ENCODE results near the gene ARHGAP25.

Gene ARHGAP25

GRCh38 chr2:68692511-68692910, 42.1 kb upstream of the ARHGAP25 start:
- Mint-ChIP-seq H3K4me3 (no peak overlapping the region), H3K36me3 (ENCODE audit: low read depth) (no peaks in the 10 kb centered on the region), H3K27me3 (ENCODE audit: low read depth) (no peaks in the 10 kb centered on the region), H3K9me3 (peaks cover 5% of the 10 kb centered on the region), H3K27ac (no peak overlapping the region), H3K4me1 (peaks cover 11% of the 10 kb centered on the region)
- no peak for TF ChIP-seq CTCF (IDR thresholded peaks at IDR 0.05; ENCODE audit: unreplicated experiment in 3 of 3)

GRCh38 chr2:68693951-68694350, 40.7 kb upstream of the ARHGAP25 start:
- H3K27me3 Mint-ChIP-seq (ENCODE audit: low read depth) = no peaks in the 10 kb centered on the region
- peaks cover 9% of the 10 kb centered on the region for H3K9me3 Mint-ChIP-seq
- no peak overlapping the region for H3K4me3 Mint-ChIP-seq
- peaks cover 11% of the 10 kb centered on the region for H3K4me1 Mint-ChIP-seq
- H3K36me3 Mint-ChIP-seq (ENCODE audit: low read depth) = no peaks in the 10 kb centered on the region
- TF ChIP-seq CTCF (IDR thresholded peaks at IDR 0.05; ENCODE audit: unreplicated experiment in 3 of 3) = no peak
- H3K27ac Mint-ChIP-seq = peak overlapping the region in 1 of 3 experiments; percentile 21

- Mint-ChIP-seq H3K4me1 (peaks cover 11% of the 10 kb centered on the region), H3K36me3 (ENCODE audit: low read depth) (no peaks in the 10 kb centered on the region), H3K27ac (no peak overlapping the region), H3K9me3 (peaks cover 16% of the 10 kb centered on the region), H3K27me3 (ENCODE audit: low read depth) (no peaks in the 10 kb centered on the region), H3K4me3 (no peak overlapping the region)
- no peak for TF ChIP-seq CTCF (IDR thresholded peaks at IDR 0.05; ENCODE audit: unreplicated experiment in 3 of 3)
Observed at GRCh38 chr2:68695971-68696370, 38.6 kb upstream of the ARHGAP25 start.

GRCh38 chr2:68696554-68696953, 38.1 kb upstream of the ARHGAP25 start:
- no peak overlapping the region for H3K27ac Mint-ChIP-seq
- no peaks in the 10 kb centered on the region for H3K27me3 Mint-ChIP-seq (ENCODE audit: low read depth)
- peaks cover 11% of the 10 kb centered on the region for H3K4me1 Mint-ChIP-seq
- no peak overlapping the region for H3K4me3 Mint-ChIP-seq
- no peak for TF ChIP-seq CTCF (IDR thresholded peaks at IDR 0.05; ENCODE audit: unreplicated experiment in 3 of 3)
- peaks cover 16% of the 10 kb centered on the region for H3K9me3 Mint-ChIP-seq
- H3K36me3 Mint-ChIP-seq (ENCODE audit: low read depth) = no peaks in the 10 kb centered on the region

GRCh38 chr2:68698567-68699377, 35.8 kb upstream of the ARHGAP25 start:
- Mint-ChIP-seq H3K27me3 (ENCODE audit: low read depth) (no peaks in the 10 kb centered on the region), H3K9me3 (peaks cover 16% of the 10 kb centered on the region), H3K36me3 (ENCODE audit: low read depth) (no peaks in the 10 kb centered on the region), H3K4me1 (peaks cover 4% of the 10 kb centered on the region), H3K4me3 (no peak overlapping the region), H3K27ac (no peak overlapping the region)
- TF ChIP-seq CTCF (IDR thresholded peaks at IDR 0.05; ENCODE audit: unreplicated experiment in 3 of 3) = no peak

- Mint-ChIP-seq H3K4me3 (no peak overlapping the region), H3K9me3 (peaks cover 16% of the 10 kb centered on the region), H3K36me3 (ENCODE audit: low read depth) (no peaks in the 10 kb centered on the region), H3K27me3 (ENCODE audit: low read depth) (no peaks in the 10 kb centered on the region), H3K4me1 (no peaks in the 10 kb centered on the region), H3K27ac (no peak overlapping the region)
- TF ChIP-seq CTCF (IDR thresholded peaks at IDR 0.05; ENCODE audit: unreplicated experiment in 3 of 3) = no peak
Observed at GRCh38 chr2:68700560-68700959, 34.1 kb upstream of the ARHGAP25 start.
